ENCODE measurements around the gene PHF21B. TPM values are rescaled to one million over a fixed set of nuclear protein-coding genes. Genes with fewer than 3 reads are reported as not detected.

Gene PHF21B
- total and polyA plus RNA-seq, 2 of the 8 experiments (the other 6 are each of a cell fraction or from before 2014, with no cell fraction given) = 19.3 to 68.1 TPM

DNA sequence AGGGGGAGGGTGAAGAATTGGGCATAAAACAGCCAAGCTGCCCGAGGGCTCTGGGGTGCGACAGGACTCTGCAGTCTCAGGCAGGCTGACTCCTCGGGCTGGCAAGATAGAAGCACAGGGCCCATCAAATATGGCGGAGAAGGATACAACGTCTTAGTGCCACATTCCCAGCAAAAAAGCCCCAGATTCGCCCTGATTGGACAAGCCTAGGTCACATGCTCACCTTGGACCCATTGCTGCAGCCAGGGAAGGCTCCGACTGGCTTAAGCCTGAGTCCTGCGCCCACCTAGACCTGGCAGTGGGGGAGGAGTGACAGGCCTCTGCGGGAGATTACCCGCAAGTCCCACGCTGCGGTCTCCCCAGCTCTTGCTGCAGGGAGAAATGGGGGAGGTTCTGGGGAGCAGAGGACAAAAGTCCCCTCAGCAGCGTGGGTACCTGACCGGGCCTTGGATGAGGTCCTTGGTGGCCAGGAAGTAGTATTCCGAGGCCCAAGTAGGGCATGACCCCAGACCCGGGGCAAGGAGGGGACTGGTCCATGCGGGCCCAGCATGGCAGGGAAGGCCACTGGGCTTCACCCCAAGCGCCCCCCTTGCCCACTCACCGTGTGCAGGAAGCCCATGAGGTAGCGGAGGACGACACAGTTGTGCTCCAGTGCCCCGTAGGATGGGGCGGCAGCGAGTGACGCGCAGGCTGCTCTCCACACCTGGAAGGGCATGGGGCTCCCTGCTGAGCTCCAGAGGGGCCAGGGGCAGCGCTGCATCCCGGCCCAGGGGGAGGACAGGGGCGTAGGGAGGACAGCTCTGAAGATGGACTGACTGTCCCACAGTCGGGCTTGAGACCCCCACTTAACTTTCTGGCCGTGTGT lies 144.4 kb downstream of the PHF21B start:
- H3K79me2 ChIP-seq (ENCODE audit: control insufficient read depth in 1 of 2, insufficient read depth in 2 of 2, low read length in 2 of 2) = no peaks in the 10 kb centered on the region
- peaks cover 0 to 15% (median 4%) of the 10 kb centered on the region in 4 experiments; a peak in 6 of 7 replicates for H3K4me1 ChIP-seq (replicated peaks in 1 of 4; ENCODE audit: control insufficient read depth in 3 of 4, insufficient read depth in 4 of 4, low read length in 3 of 4)
- no peak overlapping the region for H2BK20ac ChIP-seq (ENCODE audit: low read length)
- no peak overlapping the region for H2AFZ ChIP-seq (ENCODE audit: low read length)
- no peak overlapping the region for H2BK12ac ChIP-seq (ENCODE audit: low read depth, low read length)
- H4K5ac ChIP-seq (ENCODE audit: insufficient read length, low read depth, low read length) = no peak overlapping the region
- no peaks in the 10 kb centered on the region; a peak in 1 of 8 replicates for H3K36me3 ChIP-seq (ENCODE audit: control insufficient read depth in 2 of 4, insufficient read depth in 4 of 4, low read length in 3 of 4)
- DNase-seq (ENCODE audit: low read depth in 1 of 2, low spot score in 2 of 2) (no peak), FAIRE-seq (no peak)
- no peaks in the 10 kb centered on the region for H3K79me1 ChIP-seq (ENCODE audit: low read depth, low read length)
- H3K27me3 ChIP-seq (replicated peaks in 1 of 4; ENCODE audit: control insufficient read depth in 3 of 4, extremely low read depth in 1 of 4, insufficient read depth in 3 of 4, low read length in 3 of 4) = no peaks in the 10 kb centered on the region
- no peak overlapping the region for H3K23ac ChIP-seq (ENCODE audit: insufficient read length)
- WGBS, 2 experiments (ENCODE audit: extremely low coverage in 1 of 2, insufficient coverage in 1 of 2, insufficient read length in 1 of 2, insufficient replicate concordance in 2 of 2, low coverage in 1 of 2, low lambda C conversion rate in 2 of 2, missing lambda C conversion rate in 1 of 2) = 89% methylated on average over 25 of the region's 31 CpGs; no CpG with 5 or more reads in 1 of the 2 experiments
- no peak overlapping the region for H4K91ac ChIP-seq (replicated peaks; ENCODE audit: insufficient read length, low read length)
- H3K18ac ChIP-seq (ENCODE audit: extremely low read depth, low read length) = no peak overlapping the region
- TF ChIP-seq, protein P1, sequence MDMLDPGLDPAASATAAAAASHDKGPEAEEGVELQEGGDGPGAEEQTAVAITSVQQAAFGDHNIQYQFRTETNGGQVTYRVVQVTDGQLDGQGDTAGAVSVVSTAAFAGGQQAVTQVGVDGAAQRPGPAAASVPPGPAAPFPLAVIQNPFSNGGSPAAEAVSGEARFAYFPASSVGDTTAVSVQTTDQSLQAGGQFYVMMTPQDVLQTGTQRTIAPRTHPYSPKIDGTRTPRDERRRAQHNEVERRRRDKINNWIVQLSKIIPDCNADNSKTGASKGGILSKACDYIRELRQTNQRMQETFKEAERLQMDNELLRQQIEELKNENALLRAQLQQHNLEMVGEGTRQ (IDR thresholded peaks at IDR 0.05; ENCODE audit: low read length) = 0 out of 2 replicates have a peak, but pooled peaks have one; percentile 15
- TF ChIP-seq RBBP5 (IDR thresholded peaks at IDR 0.05; ENCODE audit: borderline replicate concordance, low read depth, low read length) = no peak
- no peaks in the 10 kb centered on the region; the same call in 1 of the 2 replicates for H3K23me2 ChIP-seq (ENCODE audit: low read depth, low read length)
- no peak overlapping the region for H3K9ac ChIP-seq (replicated peaks in 1 of 4; ENCODE audit: extremely low read depth in 1 of 4, low read depth in 3 of 4, low read length in 3 of 4)
- no peak overlapping the region for H3K4me3 ChIP-seq (ENCODE audit: extremely low read depth in 1 of 4, insufficient read depth in 2 of 4, low read depth in 3 of 4, low read length in 4 of 4)
- no peak overlapping the region for H3K14ac ChIP-seq (ENCODE audit: insufficient read length)
- H4K20me1 ChIP-seq (replicated peaks in 1 of 2; ENCODE audit: control insufficient read depth in 1 of 2, insufficient read depth in 2 of 2, low read length in 2 of 2) = peaks cover 0 to 3% of the 10 kb centered on the region in 2 experiments
- no peak overlapping the region for H3K56ac ChIP-seq (replicated peaks; ENCODE audit: insufficient read length, low read depth, low read length)
- no peak overlapping the region for H3K4ac ChIP-seq (replicated peaks; ENCODE audit: insufficient read length, low read depth, low read length)
- 0 out of 2 replicates have a peak overlapping the region, but pooled peaks have one; percentile 24 for H2BK5ac ChIP-seq (ENCODE audit: low read depth, low read length)
- 0 out of 2 replicates have a peak overlapping the region, but pooled peaks have one; percentile 53 for H2AK5ac ChIP-seq (ENCODE audit: low read depth, low read length)
- H3K4me2 ChIP-seq (ENCODE audit: insufficient read depth in 1 of 2, low read depth in 2 of 2, low read length in 2 of 2) = no peak overlapping the region
- no peak overlapping the region for H2BK120ac ChIP-seq (replicated peaks; ENCODE audit: low read depth, low read length)
- no peaks in the 10 kb centered on the region for H3K9me3 ChIP-seq (ENCODE audit: insufficient read depth in 2 of 2, low read depth in 1 of 2, low read length in 1 of 2)
- ChIA-PET CTCF (ENCODE audit: partially characterized antibody) (interaction anchor here (1.2 kb wide), 2 partner anchors 19 to 40 kb away, joined by 3 read pairs; no protein-coding TSS in a partner anchor), POLR2A (ENCODE audit: partially characterized antibody) (interaction anchor here (0.5 to 1.5 kb wide), 3 partner anchors 11 to 143 kb away, joined by 3 to 4 read pairs (median 3); no protein-coding TSS in a partner anchor)
- H4K8ac ChIP-seq (ENCODE audit: extremely low read depth, insufficient read depth, low read length) = no peak overlapping the region; the same call in 1 of the 2 replicates
- H2BK15ac ChIP-seq (ENCODE audit: low read length) = no peak overlapping the region
- H3K27ac ChIP-seq (ENCODE audit: low read depth, low read length) = no peak overlapping the region

All from H1 (cell line).